Measurements from ENCODE around the gene DCLRE1B. TPM values are rescaled to one million over a fixed set of nuclear protein-coding genes. Genes with fewer than 3 reads are reported as not detected.

The DCLRE1B gene
- total RNA-seq, 1 donor from 2014 or later, result 3.7 TPM

DNA sequence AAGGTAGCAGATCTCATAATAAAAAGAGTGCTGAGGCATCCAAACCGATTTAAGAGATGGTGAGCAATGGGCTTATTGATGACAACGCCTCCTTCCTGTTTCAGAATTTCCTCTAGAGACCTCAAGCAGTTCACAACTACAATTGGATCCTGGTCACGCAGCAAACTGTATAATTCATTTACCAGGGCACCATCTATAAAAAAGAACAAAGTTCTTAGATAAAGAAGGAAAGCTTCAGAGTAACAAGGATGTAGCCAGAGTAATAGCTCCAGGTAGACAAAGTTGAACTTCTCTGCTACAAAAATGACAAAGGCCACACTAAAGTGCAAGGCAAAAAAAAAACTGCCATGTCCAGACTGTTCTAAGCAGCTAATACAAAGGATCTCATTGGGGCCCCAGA lies 3.9 kb upstream of the DCLRE1B start:
- Histone ChIP-seq H3K9me3 (ENCODE audit: control insufficient read depth in 3 of 3, low read length in 3 of 3) (no peaks in the 10 kb centered on the region), H3K27ac (ENCODE audit: low read depth, low read length) (no peak overlapping the region), H3K9ac (ENCODE audit: low read depth in 1 of 3, low read length in 3 of 3) (no peak overlapping the region), H3K4me3 (ENCODE audit: low read length in 3 of 3) (no peak overlapping the region), H3K4me1 (ENCODE audit: control insufficient read depth in 3 of 3, insufficient read depth in 3 of 3, low read length in 3 of 3) (peaks cover 15 to 24% (median 18%) of the 10 kb centered on the region in 3 donors), H3K36me3 (ENCODE audit: control insufficient read depth in 3 of 3, insufficient read depth in 3 of 3, low read length in 3 of 3) (peaks cover 30 to 45% (median 32%) of the 10 kb centered on the region in 3 donors), H3K27me3 (ENCODE audit: control insufficient read depth in 3 of 3, insufficient read depth in 3 of 3, low read length in 3 of 3) (no peaks in the 10 kb centered on the region)

DNA sequence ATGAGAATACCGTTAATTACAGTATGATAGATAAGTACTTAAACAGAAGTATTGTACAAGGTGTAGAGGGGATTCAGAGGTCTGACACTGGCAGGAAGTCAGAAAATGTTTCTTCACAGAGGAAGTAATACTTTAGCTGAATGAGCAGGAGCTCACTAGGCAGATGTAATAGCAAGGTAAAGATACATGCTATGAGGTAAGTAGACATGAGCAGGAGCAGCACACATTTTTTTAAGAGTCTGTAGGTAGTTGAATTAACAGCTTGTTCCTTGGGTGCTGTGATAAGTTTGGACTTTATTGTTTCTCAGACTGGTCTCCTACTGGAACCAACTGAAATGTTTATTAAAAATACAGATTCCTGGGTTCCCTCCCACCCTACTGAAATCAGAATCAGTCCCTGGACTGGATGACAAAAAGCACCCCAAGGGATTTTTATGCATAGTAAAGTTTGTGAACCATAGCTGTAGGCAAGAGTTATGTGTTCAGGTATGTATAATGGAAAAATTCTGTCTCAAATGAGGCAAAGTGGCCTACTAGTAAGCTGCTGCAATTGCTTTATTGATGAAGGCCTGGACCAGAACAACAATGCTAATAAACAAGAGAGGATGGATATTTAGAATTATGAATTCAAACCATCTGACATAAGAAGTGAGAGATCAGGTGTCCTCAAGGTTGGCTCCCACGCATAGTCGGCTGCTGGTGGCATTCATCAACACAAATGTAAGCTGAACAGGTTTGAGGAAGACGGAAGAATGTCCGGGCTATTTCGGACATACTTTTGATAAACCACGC lies 1.4 kb upstream of the DCLRE1B start:
- Histone ChIP-seq H3K27me3 (ENCODE audit: control insufficient read depth in 3 of 3, insufficient read depth in 3 of 3, low read length in 3 of 3) (no peaks in the 10 kb centered on the region), H3K36me3 (ENCODE audit: control insufficient read depth in 3 of 3, insufficient read depth in 3 of 3, low read length in 3 of 3) (peaks cover 17 to 38% (median 31%) of the 10 kb centered on the region in 3 donors), H3K27ac (ENCODE audit: low read depth, low read length) (peak overlapping the region; percentile 88), H3K4me1 (ENCODE audit: control insufficient read depth in 3 of 3, insufficient read depth in 3 of 3, low read length in 3 of 3) (peaks cover 15 to 30% (median 21%) of the 10 kb centered on the region in 3 donors), H3K9ac (ENCODE audit: low read depth in 1 of 3, low read length in 3 of 3) (peak overlapping the region; percentile 89 to 97 (median 89)), H3K9me3 (ENCODE audit: control insufficient read depth in 3 of 3, low read length in 3 of 3) (no peaks in the 10 kb centered on the region), H3K4me3 (ENCODE audit: low read length in 3 of 3) (peak overlapping the region; percentile 91 to 98 (median 94))

DNA sequence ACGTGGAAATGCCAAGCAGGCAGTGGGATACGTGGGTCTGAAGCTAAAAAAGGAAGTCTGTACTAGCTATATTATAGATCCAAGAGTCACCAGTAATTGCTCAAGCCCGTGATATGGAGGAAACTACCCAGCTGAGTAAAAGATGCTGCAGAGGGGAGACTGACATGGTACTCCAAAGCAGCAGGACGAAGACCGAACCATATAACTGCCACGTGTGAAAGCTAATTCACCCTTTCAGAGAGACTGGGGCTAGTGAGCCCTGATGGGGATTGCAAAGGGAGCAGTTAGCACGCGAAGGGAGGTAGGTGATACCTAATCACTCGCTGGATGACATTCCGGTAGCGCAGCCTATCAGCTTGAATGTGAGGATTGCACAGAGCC lies 843 bp upstream of the DCLRE1B start:
- Histone ChIP-seq H3K27ac (ENCODE audit: low read depth, low read length) (peak overlapping the region; percentile 88), H3K9me3 (ENCODE audit: control insufficient read depth in 3 of 3, low read length in 3 of 3) (no peaks in the 10 kb centered on the region), H3K27me3 (ENCODE audit: control insufficient read depth in 3 of 3, insufficient read depth in 3 of 3, low read length in 3 of 3) (no peaks in the 10 kb centered on the region), H3K4me1 (ENCODE audit: control insufficient read depth in 3 of 3, insufficient read depth in 3 of 3, low read length in 3 of 3) (peaks cover 15 to 30% (median 21%) of the 10 kb centered on the region in 3 donors), H3K4me3 (ENCODE audit: low read length in 3 of 3) (peak overlapping the region; percentile 91 to 98 (median 94)), H3K9ac (ENCODE audit: low read depth in 1 of 3, low read length in 3 of 3) (peak overlapping the region; percentile 89 to 97 (median 89)), H3K36me3 (ENCODE audit: control insufficient read depth in 3 of 3, insufficient read depth in 3 of 3, low read length in 3 of 3) (peaks cover 17 to 36% (median 30%) of the 10 kb centered on the region in 3 donors)

DNA sequence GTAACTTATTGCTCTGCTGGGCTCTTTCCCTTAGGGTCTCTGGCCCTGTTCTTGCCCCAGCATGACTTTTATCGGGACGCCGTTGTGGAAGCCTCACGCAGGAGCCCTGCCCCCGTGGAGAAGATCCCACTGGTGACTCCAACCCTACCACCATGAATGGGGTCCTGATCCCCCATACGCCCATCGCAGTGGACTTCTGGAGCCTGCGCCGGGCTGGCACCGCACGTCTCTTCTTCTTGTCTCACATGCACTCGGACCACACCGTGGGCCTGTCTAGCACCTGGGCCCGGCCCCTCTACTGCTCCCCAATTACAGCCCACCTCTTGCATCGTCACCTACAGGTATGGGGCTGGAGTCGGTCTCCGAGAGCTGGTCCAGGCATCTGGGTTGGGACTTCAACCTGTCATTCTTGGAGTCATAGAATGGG lies 322 bp downstream of the DCLRE1B start:
- Histone ChIP-seq H3K4me1 (ENCODE audit: control insufficient read depth in 3 of 3, insufficient read depth in 3 of 3, low read length in 3 of 3) (peaks cover 15 to 30% (median 21%) of the 10 kb centered on the region in 3 donors), H3K36me3 (ENCODE audit: control insufficient read depth in 3 of 3, insufficient read depth in 3 of 3, low read length in 3 of 3) (peaks cover 6 to 26% (median 20%) of the 10 kb centered on the region in 3 donors), H3K9ac (ENCODE audit: low read depth in 1 of 3, low read length in 3 of 3) (peak overlapping the region; percentile 87 to 97 (median 89)), H3K27ac (ENCODE audit: low read depth, low read length) (peak overlapping the region; percentile 88), H3K9me3 (ENCODE audit: control insufficient read depth in 3 of 3, low read length in 3 of 3) (no peaks in the 10 kb centered on the region), H3K27me3 (ENCODE audit: control insufficient read depth in 3 of 3, insufficient read depth in 3 of 3, low read length in 3 of 3) (no peaks in the 10 kb centered on the region), H3K4me3 (ENCODE audit: low read length in 3 of 3) (peak overlapping the region; percentile 91 to 98 (median 94))

DNA sequence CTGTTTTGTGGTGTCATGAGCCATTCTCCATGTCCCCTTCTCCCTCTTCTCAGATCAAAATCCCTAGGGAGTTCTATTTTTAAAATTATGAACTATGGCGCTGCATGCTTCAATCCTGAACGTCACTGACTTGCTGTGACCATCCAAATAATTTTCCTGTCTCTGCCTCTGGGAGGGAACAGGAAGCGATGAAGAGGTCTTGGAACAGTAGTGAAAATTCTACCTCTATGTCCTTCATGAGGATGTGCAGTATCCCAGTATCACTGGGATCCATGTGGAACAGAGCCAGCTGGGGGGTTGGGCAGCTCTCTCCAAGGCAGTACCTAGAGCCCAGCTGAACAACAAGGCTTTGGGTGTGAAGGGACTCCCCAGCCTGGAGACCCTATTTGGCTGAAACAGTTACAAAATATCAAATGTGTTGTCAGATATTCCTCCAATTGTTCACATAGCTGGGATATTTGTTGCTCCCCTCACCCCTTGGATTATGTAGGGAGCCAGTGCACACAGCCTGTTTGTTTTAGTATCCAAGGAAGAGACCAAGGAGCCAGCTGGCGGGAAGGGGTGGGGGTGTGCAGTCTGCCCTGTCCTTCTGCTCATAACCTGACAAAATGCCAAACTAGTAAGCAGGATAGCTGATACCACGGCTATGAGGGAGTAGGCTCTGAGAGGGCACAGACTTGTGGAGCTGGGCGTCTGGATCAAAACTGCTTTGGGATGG lies 7.6 kb downstream of the DCLRE1B start:
- Histone ChIP-seq H3K4me1 (ENCODE audit: control insufficient read depth in 3 of 3, insufficient read depth in 3 of 3, low read length in 3 of 3) (peaks cover 10 to 15% (median 15%) of the 10 kb centered on the region in 3 donors), H3K9ac (ENCODE audit: low read depth in 1 of 3, low read length in 3 of 3) (peak overlapping the region; percentile 45 to 73 (median 58)), H3K27ac (ENCODE audit: low read depth, low read length) (peak overlapping the region; percentile 82), H3K4me3 (ENCODE audit: low read length in 3 of 3) (peak overlapping the region; percentile 16 to 61 (median 29)), H3K27me3 (ENCODE audit: control insufficient read depth in 3 of 3, insufficient read depth in 3 of 3, low read length in 3 of 3) (no peaks in the 10 kb centered on the region), H3K9me3 (ENCODE audit: control insufficient read depth in 3 of 3, low read length in 3 of 3) (no peaks in the 10 kb centered on the region), H3K36me3 (ENCODE audit: control insufficient read depth in 3 of 3, insufficient read depth in 3 of 3, low read length in 3 of 3) (peaks cover 12 to 24% (median 22%) of the 10 kb centered on the region in 3 donors)

DNA sequence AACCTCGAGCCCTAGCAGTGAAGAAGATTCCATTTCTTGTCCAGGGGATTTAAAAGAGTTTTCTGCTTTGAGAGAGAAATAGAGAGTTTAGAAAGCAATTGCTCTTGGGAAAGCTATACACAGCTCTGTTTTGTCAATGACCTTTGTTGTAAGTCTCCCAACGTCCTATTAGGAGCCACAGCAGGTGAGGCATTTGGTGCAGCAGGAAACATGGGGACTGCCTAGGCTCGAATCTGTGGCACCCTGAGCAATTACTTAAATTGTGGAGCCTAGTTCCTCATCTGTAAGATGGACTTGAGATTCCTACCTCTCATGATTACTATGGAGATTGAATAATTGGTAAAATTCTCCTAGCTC lies 8.2 kb downstream of the DCLRE1B start:
- peaks cover 10 to 15% (median 15%) of the 10 kb centered on the region in 3 donors for H3K4me1 ChIP-seq (ENCODE audit: control insufficient read depth in 3 of 3, insufficient read depth in 3 of 3, low read length in 3 of 3)
- H3K36me3 ChIP-seq (ENCODE audit: control insufficient read depth in 3 of 3, insufficient read depth in 3 of 3, low read length in 3 of 3), result peaks cover 12 to 18% (median 17%) of the 10 kb centered on the region in 3 donors
- peak overlapping the region; percentile 45 to 73 (median 58) for H3K9ac ChIP-seq (ENCODE audit: low read depth in 1 of 3, low read length in 3 of 3)
- no peaks in the 10 kb centered on the region for H3K9me3 ChIP-seq (ENCODE audit: control insufficient read depth in 3 of 3, low read length in 3 of 3)
- H3K4me3 ChIP-seq (ENCODE audit: low read length in 3 of 3), result peak overlapping the region; percentile 16 to 61 (median 29)
- H3K27me3 ChIP-seq (ENCODE audit: control insufficient read depth in 3 of 3, insufficient read depth in 3 of 3, low read length in 3 of 3), result no peaks in the 10 kb centered on the region
- H3K27ac ChIP-seq (ENCODE audit: low read depth, low read length), result peak overlapping the region; percentile 82

DNA sequence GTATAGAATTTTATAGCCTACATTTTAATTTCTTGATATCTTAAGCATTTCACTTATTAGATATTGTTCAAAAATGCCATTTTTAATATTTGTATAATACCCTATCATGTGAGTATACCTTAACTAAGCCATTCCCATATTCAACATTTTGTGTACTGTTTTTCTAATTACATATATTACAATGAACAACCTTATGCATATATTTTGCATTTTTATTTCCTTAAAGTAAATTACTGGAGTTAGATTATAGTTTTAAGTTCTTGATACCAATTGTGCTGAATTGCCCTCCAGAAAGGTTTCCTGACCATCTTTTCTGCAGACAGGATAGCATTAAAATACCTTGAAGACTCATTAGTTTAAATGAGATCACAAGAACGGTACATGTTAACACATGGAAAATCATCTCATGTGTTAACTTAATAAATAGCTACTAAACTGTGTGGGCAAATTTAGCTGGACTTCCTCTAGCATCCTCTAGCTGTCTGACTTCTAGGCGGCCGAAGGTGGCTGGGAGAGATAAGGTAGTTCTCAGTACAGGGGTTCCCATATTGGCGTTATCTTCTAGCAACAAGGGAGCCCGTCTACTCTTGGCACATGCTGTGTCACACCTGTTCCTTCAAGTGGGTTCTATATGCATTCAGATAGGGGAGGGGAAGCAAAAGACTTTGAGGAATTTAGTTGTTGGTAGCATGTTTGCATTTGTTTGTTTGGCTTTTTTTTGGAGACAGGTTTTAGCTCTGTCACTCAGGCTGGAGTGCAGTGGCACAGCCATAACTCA lies 8.9 kb downstream of the DCLRE1B start:
- Histone ChIP-seq H3K4me3 (ENCODE audit: low read length in 3 of 3) (no peak overlapping the region), H3K4me1 (ENCODE audit: control insufficient read depth in 3 of 3, insufficient read depth in 3 of 3, low read length in 3 of 3) (peaks cover 10 to 15% (median 15%) of the 10 kb centered on the region in 3 donors), H3K36me3 (ENCODE audit: control insufficient read depth in 3 of 3, insufficient read depth in 3 of 3, low read length in 3 of 3) (peaks cover 7 to 12% (median 9%) of the 10 kb centered on the region in 3 donors), H3K9me3 (ENCODE audit: control insufficient read depth in 3 of 3, low read length in 3 of 3) (no peaks in the 10 kb centered on the region), H3K27ac (ENCODE audit: low read depth, low read length) (no peak overlapping the region), H3K9ac (ENCODE audit: low read depth in 1 of 3, low read length in 3 of 3) (no peak overlapping the region), H3K27me3 (ENCODE audit: control insufficient read depth in 3 of 3, insufficient read depth in 3 of 3, low read length in 3 of 3) (no peaks in the 10 kb centered on the region)

DNA sequence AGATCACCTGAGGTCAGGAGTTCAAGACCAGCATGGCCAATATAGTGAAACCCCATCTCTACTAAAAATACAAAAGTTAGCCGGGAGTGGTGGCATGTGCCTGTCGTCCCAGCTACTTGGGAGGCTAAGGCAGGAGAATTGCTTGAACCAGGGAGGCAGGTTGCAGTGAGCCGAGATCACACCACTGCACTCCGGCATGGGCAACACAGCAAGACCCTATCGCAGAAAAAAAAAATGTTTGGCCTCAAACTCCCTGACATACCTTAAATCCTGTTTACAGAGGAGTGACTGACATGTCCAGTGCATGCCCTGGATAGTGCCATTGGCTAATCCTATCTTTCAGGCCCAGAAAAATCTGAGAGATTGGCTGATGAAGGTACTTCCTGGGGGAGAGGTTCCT lies 11.8 kb downstream of the DCLRE1B start:
- no peak overlapping the region for H3K9ac ChIP-seq (ENCODE audit: low read depth in 1 of 3, low read length in 3 of 3)
- no peak overlapping the region for H3K4me3 ChIP-seq (ENCODE audit: low read length in 3 of 3)
- H3K27me3 ChIP-seq (ENCODE audit: control insufficient read depth in 3 of 3, insufficient read depth in 3 of 3, low read length in 3 of 3), result no peaks in the 10 kb centered on the region
- peaks cover 10 to 15% (median 12%) of the 10 kb centered on the region in 3 donors for H3K4me1 ChIP-seq (ENCODE audit: control insufficient read depth in 3 of 3, insufficient read depth in 3 of 3, low read length in 3 of 3)
- no peaks in the 10 kb centered on the region for H3K36me3 ChIP-seq (ENCODE audit: control insufficient read depth in 3 of 3, insufficient read depth in 3 of 3, low read length in 3 of 3)
- no peaks in the 10 kb centered on the region for H3K9me3 ChIP-seq (ENCODE audit: control insufficient read depth in 3 of 3, low read length in 3 of 3)
- H3K27ac ChIP-seq (ENCODE audit: low read depth, low read length), result no peak overlapping the region

DNA sequence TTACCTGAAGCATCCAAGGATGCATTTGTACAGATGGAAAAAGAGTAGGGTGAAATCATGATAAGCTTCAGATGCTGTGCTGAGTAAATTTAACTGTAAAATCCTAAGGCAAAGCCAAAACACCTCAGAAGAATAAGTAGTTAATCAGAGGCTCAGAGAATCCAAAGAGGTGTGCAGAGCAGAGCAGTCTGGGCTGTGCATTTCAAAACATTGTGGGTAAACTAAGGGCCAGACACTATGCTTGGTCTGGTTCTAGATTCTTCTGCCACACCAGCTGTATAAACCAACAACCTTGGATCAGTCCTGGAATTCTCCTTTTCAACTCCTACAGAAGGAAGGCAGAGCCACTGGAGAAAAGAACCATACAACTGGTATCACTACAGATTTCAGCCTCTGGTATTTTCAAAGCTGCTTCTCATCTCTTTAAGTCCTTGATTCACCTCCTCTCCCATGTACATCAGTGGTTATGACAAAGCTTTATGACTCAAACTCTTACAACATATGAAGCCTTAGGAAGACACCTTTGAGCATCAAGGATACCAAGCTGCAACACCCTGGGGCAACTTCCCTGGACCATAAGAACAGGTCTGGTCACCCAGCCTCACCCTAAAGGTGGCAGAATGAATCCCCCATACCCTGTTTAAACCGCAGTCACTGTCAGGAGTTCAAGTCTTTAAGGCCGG lies 12.4 kb downstream of the DCLRE1B start:
- H3K27ac ChIP-seq (ENCODE audit: low read depth, low read length), result no peak overlapping the region
- H3K36me3 ChIP-seq (ENCODE audit: control insufficient read depth in 3 of 3, insufficient read depth in 3 of 3, low read length in 3 of 3), result no peaks in the 10 kb centered on the region
- no peaks in the 10 kb centered on the region for H3K9me3 ChIP-seq (ENCODE audit: control insufficient read depth in 3 of 3, low read length in 3 of 3)
- peaks cover 9 to 10% (median 9%) of the 10 kb centered on the region in 3 donors for H3K4me1 ChIP-seq (ENCODE audit: control insufficient read depth in 3 of 3, insufficient read depth in 3 of 3, low read length in 3 of 3)
- no peaks in the 10 kb centered on the region for H3K27me3 ChIP-seq (ENCODE audit: control insufficient read depth in 3 of 3, insufficient read depth in 3 of 3, low read length in 3 of 3)
- no peak overlapping the region for H3K4me3 ChIP-seq (ENCODE audit: low read length in 3 of 3)
- H3K9ac ChIP-seq (ENCODE audit: low read depth in 1 of 3, low read length in 3 of 3), result no peak overlapping the region

Data from skeletal muscle tissue (tissue), 4 donors.